ENCODE measurements around the gene SHCBP1.

SHCBP1 gene

GRCh38 chr16:46621006-46621933 lies at the start of gene SHCBP1:
Gene SHCBP1, minus strand, starts transcription at chr16:46621379. Its CDS starts 20 bp downstream, at chr16:46621359.
- TF ChIP-seq CTCF (IDR thresholded peaks at IDR 0.05; ENCODE audit: borderline replicate concordance, insufficient read depth, low read depth, low read length) = no peak
- H3K4me3 ChIP-seq (ENCODE audit: low read depth, low read length) = peak within 1 kb of the TSS; percentile 84

GRCh38 chr16:46662123-46662522 lies 40.9 kb upstream of the SHCBP1 start:
- no peak overlapping the region for H3K4me3 ChIP-seq (ENCODE audit: low read depth, low read length)
- no peak for TF ChIP-seq CTCF (IDR thresholded peaks at IDR 0.05; ENCODE audit: borderline replicate concordance, insufficient read depth, low read depth, low read length)

GRCh38 chr16:46658925-46659324 lies 37.7 kb upstream of the SHCBP1 start:
- H3K4me3 ChIP-seq (ENCODE audit: low read depth, low read length) = no peak overlapping the region
- TF ChIP-seq CTCF (IDR thresholded peaks at IDR 0.05; ENCODE audit: borderline replicate concordance, insufficient read depth, low read depth, low read length) = no peak

- no peak overlapping the region for H3K4me3 ChIP-seq (ENCODE audit: low read depth, low read length)
- no peak for TF ChIP-seq CTCF (IDR thresholded peaks at IDR 0.05; ENCODE audit: borderline replicate concordance, insufficient read depth, low read depth, low read length)
Observed at GRCh38 chr16:46651305-46651704, 30.1 kb upstream of the SHCBP1 start.

- no peak overlapping the region for H3K4me3 ChIP-seq (ENCODE audit: low read depth, low read length)
- no peak for TF ChIP-seq CTCF (IDR thresholded peaks at IDR 0.05; ENCODE audit: borderline replicate concordance, insufficient read depth, low read depth, low read length)
Observed at GRCh38 chr16:46650254-46650623, 29.1 kb upstream of the SHCBP1 start.

- H3K4me3 ChIP-seq (ENCODE audit: low read depth, low read length) = no peak overlapping the region
Observed at GRCh38 chr16:46649588-46650253, 28.5 kb upstream of the SHCBP1 start.

More at GRCh38 chr16:46649588-46650253, 28.5 kb upstream of the SHCBP1 start:
- no peak for TF ChIP-seq CTCF (IDR thresholded peaks at IDR 0.05; ENCODE audit: borderline replicate concordance, insufficient read depth, low read depth, low read length)

Measured in GM12875 (cell line).